ENCODE data around the gene GTPBP1. TPM values are rescaled to one million over a fixed set of nuclear protein-coding genes. Genes with fewer than 3 reads are reported as not detected.

GTPBP1 gene
- total RNA-seq, 1 donor from 2014 or later: 111 TPM

- Mint-ChIP-seq H3K27me3 (ENCODE audit: insufficient read depth) (no peaks in the 10 kb centered on the region), H3K4me3 (peak overlapping the region; percentile 94), H3K4me1 (ENCODE audit: low read depth) (peaks cover 57% of the 10 kb centered on the region), H3K36me3 (ENCODE audit: low read depth) (peaks cover 37% of the 10 kb centered on the region), H3K9me3 (no peaks in the 10 kb centered on the region), H3K27ac (peak overlapping the region; percentile 89)
- intact Hi-C loops (cut with micrococcal nuclease): loop anchor here (5.0 to 10.0 kb wide), 3 partner anchors 135 to 1473 kb away; partner anchors contain the start of genes DMC1 and PICK1
- no peak for DNase-seq (ENCODE audit: low spot score)
Observed at GRCh38 chr22:38707346-38707745, 1.6 kb downstream of the GTPBP1 start.

- H3K27me3 Mint-ChIP-seq (ENCODE audit: insufficient read depth): no peaks in the 10 kb centered on the region
- H3K4me1 Mint-ChIP-seq (ENCODE audit: low read depth): peaks cover 62% of the 10 kb centered on the region
- H3K36me3 Mint-ChIP-seq (ENCODE audit: low read depth): peaks cover 42% of the 10 kb centered on the region
- H3K9me3 Mint-ChIP-seq: no peaks in the 10 kb centered on the region
- H3K27ac Mint-ChIP-seq: peak overlapping the region; percentile 15
- no peak for DNase-seq (ENCODE audit: low spot score)
- peak overlapping the region; percentile 94 for H3K4me3 Mint-ChIP-seq
- intact Hi-C loops (cut with micrococcal nuclease): loop anchor here (5.0 to 10.0 kb wide), 3 partner anchors 136 to 1473 kb away; partner anchors contain the start of genes DMC1 and PICK1
Observed at GRCh38 chr22:38707984-38708383, 2.2 kb downstream of the GTPBP1 start.

GRCh38 chr22:38709306-38709705 is 3.6 kb downstream of the GTPBP1 start:
- Mint-ChIP-seq H3K27me3 (ENCODE audit: insufficient read depth) (no peaks in the 10 kb centered on the region), H3K4me3 (peak overlapping the region; percentile 69), H3K4me1 (ENCODE audit: low read depth) (peaks cover 75% of the 10 kb centered on the region), H3K36me3 (ENCODE audit: low read depth) (peaks cover 49% of the 10 kb centered on the region), H3K27ac (peak overlapping the region; percentile 75), H3K9me3 (no peaks in the 10 kb centered on the region)
- DNase-seq (ENCODE audit: low spot score): no peak
- intact Hi-C loops (cut with micrococcal nuclease): loop anchor here (5.0 to 10.0 kb wide), 3 partner anchors 137 to 1475 kb away; partner anchors contain the start of genes DMC1 and PICK1

GRCh38 chr22:38710351-38710750 is 4.6 kb downstream of the GTPBP1 start:
- Mint-ChIP-seq H3K9me3 (no peaks in the 10 kb centered on the region), H3K4me1 (ENCODE audit: low read depth) (peaks cover 76% of the 10 kb centered on the region), H3K27ac (no peak overlapping the region), H3K27me3 (ENCODE audit: insufficient read depth) (no peaks in the 10 kb centered on the region), H3K36me3 (ENCODE audit: low read depth) (peaks cover 57% of the 10 kb centered on the region), H3K4me3 (no peak overlapping the region)
- no peak for DNase-seq (ENCODE audit: low spot score)
- intact Hi-C loops (cut with micrococcal nuclease): no loop called here

- intact Hi-C loops (cut with micrococcal nuclease): no loop called here
- Mint-ChIP-seq H3K4me3 (no peak overlapping the region), H3K9me3 (no peaks in the 10 kb centered on the region), H3K27ac (peak overlapping the region; percentile 36), H3K27me3 (ENCODE audit: insufficient read depth) (no peaks in the 10 kb centered on the region), H3K36me3 (ENCODE audit: low read depth) (peaks cover 57% of the 10 kb centered on the region), H3K4me1 (ENCODE audit: low read depth) (peaks cover 80% of the 10 kb centered on the region)
- DNase-seq (ENCODE audit: low spot score): no peak
Observed at GRCh38 chr22:38710866-38711265, 5.1 kb downstream of the GTPBP1 start.

- Mint-ChIP-seq H3K9me3 (no peaks in the 10 kb centered on the region), H3K36me3 (ENCODE audit: low read depth) (peaks cover 61% of the 10 kb centered on the region), H3K27ac (peak overlapping the region; percentile 60), H3K4me3 (no peak overlapping the region), H3K4me1 (ENCODE audit: low read depth) (peaks cover 68% of the 10 kb centered on the region), H3K27me3 (ENCODE audit: insufficient read depth) (no peaks in the 10 kb centered on the region)
- no peak for DNase-seq (ENCODE audit: low spot score)
- intact Hi-C loops (cut with micrococcal nuclease): no loop called here
Observed at GRCh38 chr22:38712486-38713207, 6.9 kb downstream of the GTPBP1 start.

- peak overlapping the region; percentile 48 for H3K27ac Mint-ChIP-seq
- DNase-seq (ENCODE audit: low spot score): no peak
- no peaks in the 10 kb centered on the region for H3K27me3 Mint-ChIP-seq (ENCODE audit: insufficient read depth)
- H3K9me3 Mint-ChIP-seq: no peaks in the 10 kb centered on the region
- peaks cover 57% of the 10 kb centered on the region for H3K36me3 Mint-ChIP-seq (ENCODE audit: low read depth)
- intact Hi-C loops (cut with micrococcal nuclease): no loop called here
- H3K4me3 Mint-ChIP-seq: no peak overlapping the region
- peaks cover 55% of the 10 kb centered on the region for H3K4me1 Mint-ChIP-seq (ENCODE audit: low read depth)
Observed at GRCh38 chr22:38713921-38714320, 8.2 kb downstream of the GTPBP1 start.

GRCh38 chr22:38715176-38715764 is 9.5 kb downstream of the GTPBP1 start:
- Mint-ChIP-seq H3K27me3 (ENCODE audit: insufficient read depth) (no peaks in the 10 kb centered on the region), H3K9me3 (no peaks in the 10 kb centered on the region), H3K4me1 (ENCODE audit: low read depth) (peaks cover 44% of the 10 kb centered on the region), H3K4me3 (no peak overlapping the region), H3K27ac (peak overlapping the region; percentile 13), H3K36me3 (ENCODE audit: low read depth) (peaks cover 50% of the 10 kb centered on the region)
- intact Hi-C loops (cut with micrococcal nuclease): no loop called here
- no peak for DNase-seq (ENCODE audit: low spot score)

- intact Hi-C loops (cut with micrococcal nuclease): no loop called here
- no peaks in the 10 kb centered on the region for H3K9me3 Mint-ChIP-seq
- no peaks in the 10 kb centered on the region for H3K27me3 Mint-ChIP-seq (ENCODE audit: insufficient read depth)
- no peak for DNase-seq (ENCODE audit: low spot score)
- peaks cover 47% of the 10 kb centered on the region for H3K36me3 Mint-ChIP-seq (ENCODE audit: low read depth)
- no peak overlapping the region for H3K27ac Mint-ChIP-seq
- H3K4me3 Mint-ChIP-seq: no peak overlapping the region
- peaks cover 38% of the 10 kb centered on the region for H3K4me1 Mint-ChIP-seq (ENCODE audit: low read depth)
Observed at GRCh38 chr22:38715852-38716251, 10.1 kb downstream of the GTPBP1 start.

- no peak overlapping the region for H3K27ac Mint-ChIP-seq
- H3K36me3 Mint-ChIP-seq (ENCODE audit: low read depth): peaks cover 44% of the 10 kb centered on the region
- peaks cover 34% of the 10 kb centered on the region for H3K4me1 Mint-ChIP-seq (ENCODE audit: low read depth)
- no peak for DNase-seq (ENCODE audit: low spot score)
- no peak overlapping the region for H3K4me3 Mint-ChIP-seq
- no peaks in the 10 kb centered on the region for H3K9me3 Mint-ChIP-seq
- no peaks in the 10 kb centered on the region for H3K27me3 Mint-ChIP-seq (ENCODE audit: insufficient read depth)
- intact Hi-C loops (cut with micrococcal nuclease): no loop called here
Observed at GRCh38 chr22:38716271-38716670, 10.5 kb downstream of the GTPBP1 start.

- H3K36me3 Mint-ChIP-seq (ENCODE audit: low read depth): peaks cover 49% of the 10 kb centered on the region
- no peak for DNase-seq (ENCODE audit: low spot score)
- no peak overlapping the region for H3K27ac Mint-ChIP-seq
- H3K4me1 Mint-ChIP-seq (ENCODE audit: low read depth): peaks cover 33% of the 10 kb centered on the region
- intact Hi-C loops (cut with micrococcal nuclease): no loop called here
- H3K4me3 Mint-ChIP-seq: no peak overlapping the region
- H3K27me3 Mint-ChIP-seq (ENCODE audit: insufficient read depth): no peaks in the 10 kb centered on the region
- H3K9me3 Mint-ChIP-seq: no peaks in the 10 kb centered on the region
Observed at GRCh38 chr22:38716826-38717225, 11.1 kb downstream of the GTPBP1 start.

GRCh38 chr22:38717244-38717643 is 11.5 kb downstream of the GTPBP1 start:
- peaks cover 33% of the 10 kb centered on the region for H3K4me1 Mint-ChIP-seq (ENCODE audit: low read depth)

GRCh38 chr22:38718414-38718813 is 12.7 kb downstream of the GTPBP1 start:
- Mint-ChIP-seq H3K4me3 (no peak overlapping the region), H3K9me3 (no peaks in the 10 kb centered on the region), H3K36me3 (ENCODE audit: low read depth) (peaks cover 44% of the 10 kb centered on the region), H3K27me3 (ENCODE audit: insufficient read depth) (no peaks in the 10 kb centered on the region), H3K27ac (peak overlapping the region; percentile 15), H3K4me1 (ENCODE audit: low read depth) (peaks cover 24% of the 10 kb centered on the region)
- no peak for DNase-seq (ENCODE audit: low spot score)
- intact Hi-C loops (cut with micrococcal nuclease): no loop called here

More at GRCh38 chr22:38717244-38717643, 11.5 kb downstream of the GTPBP1 start:
- intact Hi-C loops (cut with micrococcal nuclease): no loop called here
- no peaks in the 10 kb centered on the region for H3K9me3 Mint-ChIP-seq
- no peak for DNase-seq (ENCODE audit: low spot score)
- H3K4me3 Mint-ChIP-seq: no peak overlapping the region
- no peaks in the 10 kb centered on the region for H3K27me3 Mint-ChIP-seq (ENCODE audit: insufficient read depth)
- H3K36me3 Mint-ChIP-seq (ENCODE audit: low read depth): peaks cover 45% of the 10 kb centered on the region
- H3K27ac Mint-ChIP-seq: peak overlapping the region; percentile 44
